ENCODE results near the gene FBRS. TPM values are rescaled to one million over a fixed set of nuclear protein-coding genes. Genes with fewer than 3 reads are reported as not detected.
"Not testable (repeated sequence)": the region's sequence is repeated elsewhere in the genome, so short reads cannot be mapped to it uniquely, and the experiment has no call there.

The FBRS gene
- total RNA-seq, 1 donor from 2014 or later: 8.2 TPM

GRCh38 chr16:30697264-30698138 lies 39.3 kb downstream of the FBRS start:
- no peak for FAIRE-seq
- DNase-seq (ENCODE audit: low spot score in 2 of 2): peak; percentile 90 to 93

DNA sequence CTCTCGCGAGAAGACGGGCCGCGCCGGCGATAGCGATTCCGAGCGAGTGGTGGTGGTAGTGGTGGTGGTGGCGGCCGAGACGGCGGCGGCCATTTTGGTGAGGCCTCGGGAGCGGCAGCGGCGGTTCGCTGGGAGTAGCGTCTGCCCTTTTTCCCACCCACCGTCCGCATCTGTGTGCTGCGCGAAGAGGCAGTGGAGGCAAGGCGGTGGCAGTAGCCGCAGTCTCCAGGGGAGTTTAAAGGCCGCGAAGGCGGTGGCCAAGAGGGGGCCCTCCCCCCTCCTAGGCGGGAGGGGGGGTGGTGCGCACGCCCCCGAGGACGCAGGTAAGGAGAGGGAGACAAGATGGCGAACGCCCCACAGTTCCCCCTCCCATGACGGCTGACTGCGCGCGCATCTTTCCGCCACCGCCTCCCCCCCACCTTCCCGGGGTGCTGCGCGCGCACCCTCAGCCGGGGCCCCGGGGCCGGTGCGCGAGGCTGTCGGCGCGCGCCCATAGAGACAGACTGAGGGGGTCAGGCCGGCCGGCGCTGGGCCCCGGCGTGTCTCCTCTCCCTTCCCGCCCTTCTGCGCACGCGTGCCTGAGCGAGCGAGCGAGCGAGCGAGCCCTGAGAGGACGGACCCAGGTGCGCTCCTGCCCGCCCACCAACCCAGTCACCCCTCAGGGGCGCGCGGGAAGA lies 40.0 kb downstream of the FBRS start:
- FAIRE-seq (no peak), DNase-seq (ENCODE audit: low spot score in 2 of 2) (peak; percentile 86 to 91)

GRCh38 chr16:30698816-30699614 lies 40.8 kb downstream of the FBRS start, which contains the start of gene SRCAP:
SRCAP (plus strand) TSS chr16:30699171; CDS start chr16:30700825, 1,654 bp downstream.
- DNase-seq (ENCODE audit: low spot score in 2 of 2) (peak; percentile 92), FAIRE-seq (no peak)

- FAIRE-seq (no peak), DNase-seq (ENCODE audit: low spot score in 2 of 2) (no peak)
Observed at GRCh38 chr16:30699615-30700099, 41.4 kb downstream of the FBRS start.

DNA sequence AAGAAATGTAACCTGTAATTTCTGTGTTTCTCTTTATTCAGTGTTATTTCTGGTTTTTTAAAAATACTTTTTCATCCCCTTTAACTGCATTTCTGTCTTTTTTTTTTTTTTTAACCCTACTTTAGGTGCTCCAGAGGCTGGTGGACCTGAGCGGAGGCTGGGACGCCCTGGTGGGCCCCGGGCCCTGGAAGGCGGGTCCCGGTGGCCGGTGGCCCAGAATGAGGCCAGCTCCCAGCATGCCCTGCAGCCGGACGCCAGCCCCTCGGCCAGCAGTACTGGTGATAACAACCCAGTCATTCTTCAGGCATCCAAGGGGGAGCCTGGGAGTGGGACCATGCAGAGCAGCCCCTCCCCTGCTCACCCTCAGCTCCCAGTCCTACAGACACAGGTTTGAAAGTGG lies 42.3 kb downstream of the FBRS start:
- no peak for DNase-seq (ENCODE audit: low spot score in 2 of 2)
- no peak for FAIRE-seq

DNA sequence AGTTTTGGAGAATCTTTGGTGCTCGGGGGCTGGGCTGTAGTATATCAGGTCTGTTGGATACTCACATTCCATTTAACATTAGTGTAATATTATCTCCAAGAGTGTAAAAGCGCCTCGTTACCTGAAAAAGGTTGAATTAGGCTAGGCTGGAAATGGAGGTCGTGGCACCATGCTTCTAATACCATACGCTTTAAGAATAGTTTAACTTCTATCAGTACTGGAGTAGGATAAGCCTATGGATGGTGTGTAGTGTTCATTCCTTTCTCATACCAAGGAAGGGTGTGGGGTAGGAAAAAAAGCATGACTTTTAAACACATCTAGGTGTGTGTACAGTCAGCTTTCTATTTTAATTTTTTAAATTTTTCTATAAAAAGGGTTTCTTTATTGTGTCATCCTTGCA lies 42.7 kb downstream of the FBRS start:
- FAIRE-seq: no peak
- DNase-seq (ENCODE audit: low spot score in 2 of 2): no peak

- not testable (repeated sequence) for FAIRE-seq; DNase-seq (ENCODE audit: low spot score in 2 of 2)
Observed at GRCh38 chr16:30703071-30703470, 44.8 kb downstream of the FBRS start.

DNA sequence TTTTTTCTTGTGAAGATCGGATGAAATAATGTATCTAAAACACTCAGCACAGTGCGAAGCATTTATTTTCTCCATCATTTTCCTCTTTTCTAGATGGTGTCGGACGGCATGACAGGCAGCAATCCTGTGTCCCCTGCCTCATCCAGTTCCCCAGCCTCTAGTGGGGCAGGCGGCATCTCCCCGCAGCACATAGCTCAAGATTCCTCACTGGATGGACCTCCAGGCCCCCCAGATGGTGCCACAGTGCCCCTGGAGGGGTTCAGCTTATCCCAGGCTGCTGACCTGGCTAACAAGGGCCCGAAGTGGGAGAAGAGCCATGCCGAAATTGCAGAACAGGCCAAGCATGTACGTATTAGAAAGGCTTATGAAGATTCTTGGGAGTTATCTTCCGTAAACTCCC lies 45.7 kb downstream of the FBRS start:
- DNase-seq (ENCODE audit: low spot score in 2 of 2) (no peak), FAIRE-seq (no peak)

DNA sequence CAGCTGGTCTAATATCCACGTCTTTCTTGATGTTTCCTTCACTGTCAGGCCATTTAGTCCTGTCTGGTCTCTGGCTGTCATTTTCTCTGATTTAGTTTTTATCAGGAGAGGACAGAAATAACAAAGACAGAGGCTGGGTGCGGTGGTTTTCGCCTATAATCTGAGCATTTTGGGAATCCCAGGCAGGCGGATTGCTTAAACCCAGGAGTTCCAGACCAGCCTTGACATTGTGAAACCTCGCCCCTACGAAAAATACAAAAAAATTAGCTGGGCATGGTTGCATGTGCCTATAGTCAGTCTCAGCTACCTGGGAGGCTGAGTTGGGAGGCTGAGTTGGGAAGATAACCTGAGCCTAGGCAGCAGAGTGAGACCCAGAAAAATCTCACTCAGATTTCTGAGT lies 47.8 kb downstream of the FBRS start:
- no peak for FAIRE-seq

GRCh38 chr16:30710971-30711370 lies 52.7 kb downstream of the FBRS start:
- DNase-seq (ENCODE audit: low spot score in 2 of 2) (no peak), FAIRE-seq (no peak)

More for the DNA sequence above, 47.8 kb downstream of the FBRS start:
- no peak for DNase-seq (ENCODE audit: low spot score in 2 of 2)

- FAIRE-seq (no peak), DNase-seq (ENCODE audit: low spot score in 2 of 2) (no peak)
Observed at GRCh38 chr16:30711712-30712111, 53.5 kb downstream of the FBRS start.

GRCh38 chr16:30715750-30716445 lies 57.7 kb downstream of the FBRS start:
- no peak for DNase-seq (ENCODE audit: low spot score in 2 of 2)
- no peak for FAIRE-seq

- DNase-seq (ENCODE audit: low spot score in 2 of 2) (no peak), FAIRE-seq (no peak)
Observed at GRCh38 chr16:30720086-30720485, 61.9 kb downstream of the FBRS start.

Small RNAs within 50 kb of the gene (small RNA-seq; reads per million reads assigned to genes)
- not detected for gene AC093249.1
- gene RNU6-1043P: not detected
- not detected for gene RNU6-416P
- gene SNORA30: 0.46 reads per million, percentile 34 among the genes with 10 or more reads in this experiment

Other genes with a start within 250 kb of the FBRS start
- 28.9 TPM for gene DCTPP1, start 228.4 kb upstream of the FBRS start, total RNA-seq
- gene SEPHS2, start 212.6 kb upstream of the FBRS start, total RNA-seq: 12.6 TPM
- gene ITGAL, start 185.7 kb upstream of the FBRS start, total RNA-seq: 0.82 TPM
- gene ZNF768, start 131.9 kb upstream of the FBRS start, total RNA-seq: 25.7 TPM
- 15.1 TPM for gene ZNF747, start 123.6 kb upstream of the FBRS start, total RNA-seq
- 6.1 TPM for gene ZNF764, start 100.1 kb upstream of the FBRS start, total RNA-seq
- gene ZNF688, start 86.7 kb upstream of the FBRS start, total RNA-seq: 7.3 TPM
- gene ZNF785, start 72.7 kb upstream of the FBRS start, total RNA-seq: 18.3 TPM
- gene ZNF689, start 48.0 kb upstream of the FBRS start, total RNA-seq: 9.0 TPM
- 7.3 TPM for gene PRR14, start 7.5 kb upstream of the FBRS start, total RNA-seq
- gene SRCAP, start 40.7 kb downstream of the FBRS start, total RNA-seq: 14.3 TPM
- gene PHKG2, start 90.0 kb downstream of the FBRS start, total RNA-seq: 8.6 TPM
- 3.3 TPM for gene CFAP119, start 103.6 kb downstream of the FBRS start, total RNA-seq
- gene RNF40, start 103.9 kb downstream of the FBRS start, total RNA-seq: 90.1 TPM
- 11.4 TPM for gene ZNF629, start 128.8 kb downstream of the FBRS start, total RNA-seq
- gene BCL7C, start 235.6 kb downstream of the FBRS start, total RNA-seq: 41.6 TPM
- gene CTF1, start 238.2 kb downstream of the FBRS start, total RNA-seq: 0.41 TPM

All from frontal cortex (tissue), 4 donors.